HepG2 (cell line): ENCODE data around the gene MYL6. TPM values are rescaled to one million over a fixed set of nuclear protein-coding genes. Genes with fewer than 3 reads are reported as not detected.

Source experiments
- AFF4 ChIP-seq: sonication (generic); formaldehyde crosslinking; IDR thresholded peaks from 2 replicates; pipeline ENCODE4 v1.4.0; 2020; ENCODE audit warnings: missing genetic modification reagents
- GPN1 ChIP-seq: sonication (generic); formaldehyde crosslinking; IDR thresholded peaks from 2 replicates; pipeline ENCODE4 v1.5.1; 2020; ENCODE audit warnings: missing genetic modification reagents, borderline replicate concordance
- HNRNPUL1 ChIP-seq: fragments of 200-400 bp; formaldehyde crosslinking; IDR thresholded peaks from 2 replicates; pipeline ENCODE4 v1.6.1; 2017; ENCODE audit warnings: low read depth, mild to moderate bottlenecking, low read length, moderate library complexity
- MTF2 ChIP-seq: sonication (generic); formaldehyde crosslinking; IDR thresholded peaks from 2 replicates; pipeline ENCODE4 v1.5.0; 2020; ENCODE audit warnings: missing genetic modification reagents, borderline replicate concordance
- MXI1 ChIP-seq: IDR thresholded peaks from 3 replicates; pipeline ENCODE4 v1.6.1; 2012; ENCODE audit warnings: low read depth, low read length, inconsistent platforms, borderline replicate concordance
- NCOR1 ChIP-seq: fragments of 200-600 bp; sonication (generic); IDR thresholded peaks from 2 replicates; pipeline ENCODE4 v1.7.0; 2017; ENCODE audit warnings: antibody characterized with exemption, low read length, borderline replicate concordance
- NFE2L1 ChIP-seq: sonication (generic); formaldehyde crosslinking; IDR thresholded peaks from 2 replicates; pipeline ENCODE4 v1.4.0; 2020; ENCODE audit warnings: missing genetic modification reagents, mild to moderate bottlenecking, borderline replicate concordance
- NR2C2 ChIP-seq: sonication (generic); formaldehyde crosslinking; IDR thresholded peaks from 2 replicates; pipeline ENCODE4 v1.4.0; 2020; ENCODE audit warnings: missing genetic modification reagents, mild to moderate bottlenecking, moderate library complexity, borderline replicate concordance
- PHB2 ChIP-seq: fragments of 450-650 bp; IDR thresholded peaks from 2 replicates; pipeline ENCODE4 v1.6.1; 2018; ENCODE audit not compliant: partially characterized antibody
- RBFOX2 ChIP-seq: fragments of 200-400 bp; formaldehyde crosslinking; IDR thresholded peaks from 2 replicates; pipeline ENCODE4 v1.6.1; 2017; ENCODE audit warnings: low read depth, mild to moderate bottlenecking, low read length
- TSC22D2 ChIP-seq: sonication (generic); formaldehyde crosslinking; IDR thresholded peaks from 2 replicates; pipeline ENCODE4 v1.5.1; 2020; ENCODE audit warnings: missing genetic modification reagents, mild to moderate bottlenecking, borderline replicate concordance
- ZBTB2 ChIP-seq: sonication (generic); formaldehyde crosslinking; IDR thresholded peaks from 2 replicates; pipeline ENCODE4 v1.8.0; 2022; ENCODE audit warnings: low read depth, missing genetic modification reagents
- ZBTB3 ChIP-seq: sonication (generic); formaldehyde crosslinking; IDR thresholded peaks from 2 replicates; pipeline ENCODE4 v1.4.0; 2020; ENCODE audit warnings: low read depth, mild to moderate bottlenecking, moderate library complexity, missing genetic modification reagents, borderline replicate concordance
- ZNF263 ChIP-seq: sonication (generic); formaldehyde crosslinking; IDR thresholded peaks from 2 replicates; pipeline ENCODE4 v1.4.0; 2020; ENCODE audit warnings: missing genetic modification reagents
- ZNF296 ChIP-seq: sonication (generic); formaldehyde crosslinking; conservative IDR thresholded peaks from 2 replicates; pipeline ENCODE4 v1.5.0; 2020; ENCODE audit warnings: mild to moderate bottlenecking, missing genetic modification reagents
- ZNF33A ChIP-seq: sonication (generic); formaldehyde crosslinking; IDR thresholded peaks from 2 replicates; pipeline ENCODE4 v1.5.1; 2020; ENCODE audit warnings: missing genetic modification reagents, mild to moderate bottlenecking, moderate library complexity, borderline replicate concordance
- ZNF607 ChIP-seq: sonication (generic); formaldehyde crosslinking; IDR thresholded peaks from 2 replicates; pipeline ENCODE4 v1.5.1; 2020; ENCODE audit warnings: missing genetic modification reagents, mild to moderate bottlenecking, borderline replicate concordance
- ZNF788 ChIP-seq: sonication (generic); formaldehyde crosslinking; IDR thresholded peaks from 2 replicates; pipeline ENCODE4 v1.5.0; 2020; ENCODE audit warnings: mild to moderate bottlenecking, missing genetic modification reagents, borderline replicate concordance
- ZNF800 ChIP-seq: sonication (generic); formaldehyde crosslinking; IDR thresholded peaks from 2 replicates; pipeline ENCODE4 v1.4.0; 2020; ENCODE audit warnings: missing genetic modification reagents
- ZNF850 ChIP-seq: sonication (generic); formaldehyde crosslinking; conservative IDR thresholded peaks from 2 replicates; pipeline ENCODE4 v1.9.0; 2021; ENCODE audit warnings: mild to moderate bottlenecking, missing genetic modification reagents
- ZSCAN30 ChIP-seq: sonication (generic); formaldehyde crosslinking; IDR thresholded peaks from 2 replicates; pipeline ENCODE4 v1.5.0; 2020; ENCODE audit warnings: mild to moderate bottlenecking, missing genetic modification reagents
- polyA plus RNA-seq, 8 experiments: library from polyadenylated mRNA; depleted of rRNA in 3 of 8; stranded (reverse) in 7 of 8; unstranded in 1 of 8; fragments of >200 nt; fragmentation: Illumina TruSeq in 4 of 8; extraction: Trizol in 4 of 8; gene quantifications; 2 replicates each; pipeline versions ENCODE4 v1.2.1 to v1.2.3, GENCODE V29; 2011 to 2016; ENCODE audit warnings: low read depth in 4 of 8, missing spikeins in 1 of 8, mixed read lengths in 1 of 8; ENCODE audit not compliant: insufficient read depth in 1 of 8
- total RNA-seq, 5 experiments: library from RNA; depleted of rRNA; stranded (reverse); fragments of >200 nt; fragmentation: Illumina TruSeq; extraction: Trizol; gene quantifications; 2 replicates each; pipeline ENCODE4 v1.2.3, GENCODE V29; 2016; ENCODE audit warnings: low read depth in 1 of 5

The MYL6 gene
- total and polyA plus RNA-seq, 2 of the 13 experiments (the other 11 are each of a cell fraction or from before 2014, with no cell fraction given), result 1,127 to 1,192 TPM

GRCh38 chr12:56118688-56119357 is 39.3 kb upstream of the MYL6 start (continued):
- no peak for TF ChIP-seq TSC22D2
- no peak for TF ChIP-seq NFE2L1
- TF ChIP-seq GPN1, result no peak
- no peak for TF ChIP-seq RBFOX2
- TF ChIP-seq ZBTB2 (CRISPR knock-in tag), result no peak
- TF ChIP-seq AFF4 (CRISPR knock-in tag), result no peak
- no peak for TF ChIP-seq ZBTB3 (CRISPR knock-in tag)
- TF ChIP-seq MXI1, result no peak
- no peak for TF ChIP-seq ZNF800 (CRISPR knock-in tag)
- no peak for TF ChIP-seq MTF2 (CRISPR knock-in tag)
- peak; percentile 85 for TF ChIP-seq ZNF850 (CRISPR knock-in tag)
- no peak for TF ChIP-seq NCOR1
- no peak for TF ChIP-seq ZNF296 (CRISPR knock-in tag)
- TF ChIP-seq ZNF263 (CRISPR knock-in tag), result no peak
- TF ChIP-seq PHB2, result no peak
- TF ChIP-seq ZNF607 (CRISPR knock-in tag), result no peak
- no peak for TF ChIP-seq ZSCAN30 (CRISPR knock-in tag)
- no peak for TF ChIP-seq NR2C2 (CRISPR knock-in tag)
- no peak for TF ChIP-seq HNRNPUL1
- TF ChIP-seq ZNF33A (CRISPR knock-in tag), result 0 out of 2 replicates have a peak, but pooled peaks have one; percentile 23
- TF ChIP-seq ZNF788, result no peak
